ENCODE results near the gene OR6B1. TPM values are rescaled to one million over a fixed set of nuclear protein-coding genes. Genes with fewer than 3 reads are reported as not detected.

The OR6B1 gene
- total RNA-seq, 4 donors from 2014 or later: not detected

GRCh38 chr7:143979998-143980397 is 20.1 kb upstream of the OR6B1 start:
- Histone ChIP-seq H3K4me1 (no peaks in the 10 kb centered on the region), H3K4me3 (no peak overlapping the region), H3K9me3 (no peaks in the 10 kb centered on the region), H3K27ac (no peak overlapping the region), H3K27me3 (no peaks in the 10 kb centered on the region), H3K36me3 (no peaks in the 10 kb centered on the region)
- TF ChIP-seq EP300 (IDR thresholded peaks at IDR 0.05; ENCODE audit: low read depth): no peak
- no peak for TF ChIP-seq CTCF (IDR thresholded peaks at IDR 0.05)
- TF ChIP-seq POLR2AphosphoS5 (IDR thresholded peaks at IDR 0.05): no peak
- no peak for TF ChIP-seq POLR2A (IDR thresholded peaks at IDR 0.05)
- in situ Hi-C loops (cut with MboI; ENCODE audit: low pct_ligation_motif_present in 1 of 4, low pct_unique_long_range_greater_than_20kb in 1 of 4, low sequenced_read_pairs in 3 of 4): no loop called here
- intact Hi-C loops (cut with DNase I; ENCODE audit: low total_unique reads): no loop called here
- DNase-seq: no peak
- 57 to 75% methylated on average over 1 to 2 of the region's 2 CpGs for WGBS, 2 donors (ENCODE audit: low coverage in 1 of 2)

DNA sequence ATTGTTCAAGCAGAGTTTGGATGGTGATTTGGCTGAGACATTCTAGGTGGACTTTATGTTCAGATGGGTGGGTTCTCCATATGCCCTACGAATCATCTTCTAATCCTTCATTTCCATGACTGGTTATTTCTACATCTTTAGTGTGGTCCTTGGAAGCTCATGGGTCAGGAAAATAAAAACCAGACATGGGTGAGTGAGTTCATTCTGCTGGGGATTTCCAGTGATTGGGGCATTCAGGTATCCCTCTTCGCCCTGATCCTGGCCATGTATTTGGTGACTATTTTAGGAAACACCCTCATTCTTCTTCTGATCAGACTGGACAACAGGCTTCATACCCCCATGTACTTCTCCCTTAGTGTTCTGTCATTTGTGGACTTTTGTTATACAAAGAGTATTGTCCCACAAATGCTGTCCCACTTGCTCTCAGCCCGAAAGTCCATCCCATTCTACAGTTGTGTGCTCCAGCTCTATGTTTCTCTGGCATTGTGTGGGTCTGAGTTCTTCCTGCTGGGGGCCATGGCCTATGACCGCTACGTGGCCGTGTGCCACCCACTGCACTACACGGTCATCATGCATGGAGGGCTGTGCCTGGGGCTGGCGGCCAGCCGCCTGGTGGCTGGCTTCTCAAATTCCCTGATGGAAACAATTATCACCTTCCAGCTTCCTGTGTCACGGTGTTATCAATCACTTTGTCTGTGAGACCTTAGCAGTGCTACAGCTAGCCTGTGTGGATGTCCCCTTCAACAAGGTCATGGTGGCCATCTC is 19.2 kb upstream of the OR6B1 start:
- intact Hi-C loops (cut with DNase I; ENCODE audit: low total_unique reads) (no loop called here), in situ Hi-C loops (cut with MboI; ENCODE audit: low pct_ligation_motif_present in 1 of 4, low pct_unique_long_range_greater_than_20kb in 1 of 4, low sequenced_read_pairs in 3 of 4) (no loop called here)
- Histone ChIP-seq H3K27ac (no peak overlapping the region), H3K4me3 (no peak overlapping the region), H3K36me3 (no peaks in the 10 kb centered on the region), H3K4me1 (no peaks in the 10 kb centered on the region), H3K9me3 (no peaks in the 10 kb centered on the region), H3K27me3 (no peaks in the 10 kb centered on the region)
- WGBS, 2 donors (ENCODE audit: low coverage in 1 of 2): 92 to 100% methylated on average over 1 to 10 of the region's 10 CpGs
- no peak for DNase-seq
- TF ChIP-seq POLR2AphosphoS5 (IDR thresholded peaks at IDR 0.05): no peak
- no peak for TF ChIP-seq CTCF (IDR thresholded peaks at IDR 0.05)
- TF ChIP-seq POLR2A (IDR thresholded peaks at IDR 0.05): no peak
- no peak for TF ChIP-seq EP300 (IDR thresholded peaks at IDR 0.05; ENCODE audit: low read depth)

DNA sequence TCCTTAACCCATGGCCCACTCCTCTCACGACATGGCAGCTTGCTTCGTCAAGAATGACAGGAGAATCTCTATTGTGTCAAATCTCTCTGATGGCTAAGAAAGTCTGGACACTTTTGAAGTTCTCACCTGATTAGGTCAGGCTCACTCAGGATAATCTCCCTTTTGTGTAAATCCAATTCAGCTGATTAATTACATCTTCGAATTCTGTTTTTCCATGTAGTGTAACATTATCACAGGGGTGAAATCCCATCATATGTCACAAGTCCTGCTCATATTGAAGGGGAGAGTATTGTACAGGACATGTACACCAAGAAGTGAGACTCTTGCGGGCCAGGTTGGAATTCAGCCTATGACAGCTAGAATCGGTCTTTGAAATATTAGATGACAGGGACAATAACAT is 16.2 kb upstream of the OR6B1 start:
- WGBS, 2 donors (ENCODE audit: low coverage in 1 of 2): 92 to 95% methylated on average over 4 to 5 of the region's 5 CpGs
- in situ Hi-C loops (cut with MboI; ENCODE audit: low pct_ligation_motif_present in 1 of 4, low pct_unique_long_range_greater_than_20kb in 1 of 4, low sequenced_read_pairs in 3 of 4): no loop called here
- TF ChIP-seq EP300 (IDR thresholded peaks at IDR 0.05; ENCODE audit: low read depth) (no peak), POLR2A (IDR thresholded peaks at IDR 0.05) (no peak), CTCF (IDR thresholded peaks at IDR 0.05) (no peak), POLR2AphosphoS5 (IDR thresholded peaks at IDR 0.05) (no peak)

GRCh38 chr7:143987513-143987912 is 12.6 kb upstream of the OR6B1 start:
- Histone ChIP-seq H3K9me3 (no peaks in the 10 kb centered on the region), H3K27me3 (no peaks in the 10 kb centered on the region), H3K36me3 (no peaks in the 10 kb centered on the region), H3K27ac (no peak overlapping the region), H3K4me3 (no peak overlapping the region), H3K4me1 (peaks cover 0 to 7% (median 0%) of the 10 kb centered on the region in 4 donors)
- intact Hi-C loops (cut with DNase I; ENCODE audit: low total_unique reads): no loop called here
- TF ChIP-seq EP300 (IDR thresholded peaks at IDR 0.05; ENCODE audit: low read depth) (no peak), CTCF (IDR thresholded peaks at IDR 0.05) (no peak), POLR2AphosphoS5 (IDR thresholded peaks at IDR 0.05) (no peak)
- no peak for DNase-seq
- in situ Hi-C loops (cut with MboI; ENCODE audit: low pct_ligation_motif_present in 1 of 4, low pct_unique_long_range_greater_than_20kb in 1 of 4, low sequenced_read_pairs in 3 of 4): no loop called here

More for the DNA sequence above, 16.2 kb upstream of the OR6B1 start:
- Histone ChIP-seq H3K4me3 (no peak overlapping the region), H3K27ac (no peak overlapping the region), H3K9me3 (no peaks in the 10 kb centered on the region), H3K27me3 (no peaks in the 10 kb centered on the region), H3K4me1 (peaks cover 0 to 7% (median 0%) of the 10 kb centered on the region in 4 donors), H3K36me3 (no peaks in the 10 kb centered on the region)
- intact Hi-C loops (cut with DNase I; ENCODE audit: low total_unique reads): no loop called here
- DNase-seq: no peak
